GM19468 (cell line): ENCODE data around the gene IMPDH2.
"Not testable (repeated sequence)": the region's sequence is repeated elsewhere in the genome, so short reads cannot be mapped to it uniquely, and the experiment has no call there.

Experiments
- ATAC-seq: cut with Tn5 transposase; IDR thresholded peaks from one replicate; pipeline ENCODE4 v1.9.1; 2021; ENCODE audit warnings: mild to moderate bottlenecking, moderate library complexity, moderate number of reproducible peaks; ENCODE audit not compliant: unreplicated experiment; ENCODE audit errors: extremely low read depth

Gene IMPDH2

GRCh38 chr3:49021813-49022687, 7.1 kb downstream of the IMPDH2 start, which contains the start of gene NDUFAF3:
TSS of gene NDUFAF3 (plus strand) at chr3:49022121. CDS start at chr3:49022145, 24 bp downstream.
- peak; percentile 29 for ATAC-seq

- ATAC-seq = peak; percentile 44
These were observed 7.9 kb downstream of the IMPDH2 start for GRCh38 chr3:49021213-49021812.

GRCh38 chr3:49020330-49021212, 8.6 kb downstream of the IMPDH2 start:
- ATAC-seq = no peak

- no peak for ATAC-seq
These were observed 9.3 kb downstream of the IMPDH2 start for GRCh38 chr3:49019941-49020329.

GRCh38 chr3:49018707-49019006, 10.5 kb downstream of the IMPDH2 start:
- ATAC-seq = no peak

GRCh38 chr3:49017971-49018706, 11.1 kb downstream of the IMPDH2 start, which contains the start of gene DALRD3:
TSS of gene DALRD3 (minus strand) at chr3:49018580. CDS start at chr3:49018564, 16 bp downstream.
- ATAC-seq = no peak

GRCh38 chr3:49017229-49017970, 11.8 kb downstream of the IMPDH2 start:
- no peak for ATAC-seq

- ATAC-seq = no peak
These were observed 12.6 kb downstream of the IMPDH2 start for GRCh38 chr3:49016414-49017228.

- ATAC-seq = no peak
These were observed 13.4 kb downstream of the IMPDH2 start for GRCh38 chr3:49015765-49016164.

GRCh38 chr3:49015072-49015471, 14.1 kb downstream of the IMPDH2 start:
- ATAC-seq = no peak

- ATAC-seq = no peak
These were observed 15.2 kb downstream of the IMPDH2 start for GRCh38 chr3:49013738-49014660.

- ATAC-seq = no peak
These were observed 16.0 kb downstream of the IMPDH2 start for GRCh38 chr3:49013113-49013737.

- no peak for ATAC-seq
These were observed 16.7 kb downstream of the IMPDH2 start for GRCh38 chr3:49012441-49013017.

GRCh38 chr3:49009396-49009795, 19.8 kb downstream of the IMPDH2 start:
- no peak for ATAC-seq

- ATAC-seq = not testable (repeated sequence)
These were observed 20.6 kb downstream of the IMPDH2 start for GRCh38 chr3:49008627-49009026.

GRCh38 chr3:49007771-49008528, 21.2 kb downstream of the IMPDH2 start:
- ATAC-seq = no peak
